Testis (tissue), 2 donors: ENCODE results near the gene CNTRL.

Experiments
- POLR2A ChIP-seq: fragments of 450-650 bp; IDR thresholded peaks from one replicate; pipeline ENCODE4 v1.6.1; 2017; ENCODE audit warnings: antibody characterized with exemption, mild to moderate bottlenecking, moderate library complexity
- TF ChIP-seq, protein P1 (sequence below), 3 experiments: fragments of 450-650 bp in 2 of 3; fragments of 200-600 bp in 1 of 3; sonication (generic) in 1 of 3; IDR thresholded peaks; one replicate each; pipeline ENCODE4 v1.5.1; 2016 to 2019; ENCODE audit warnings: antibody characterized with exemption in 3 of 3, mild to moderate bottlenecking in 2 of 3, moderate library complexity in 1 of 3

DNA sequence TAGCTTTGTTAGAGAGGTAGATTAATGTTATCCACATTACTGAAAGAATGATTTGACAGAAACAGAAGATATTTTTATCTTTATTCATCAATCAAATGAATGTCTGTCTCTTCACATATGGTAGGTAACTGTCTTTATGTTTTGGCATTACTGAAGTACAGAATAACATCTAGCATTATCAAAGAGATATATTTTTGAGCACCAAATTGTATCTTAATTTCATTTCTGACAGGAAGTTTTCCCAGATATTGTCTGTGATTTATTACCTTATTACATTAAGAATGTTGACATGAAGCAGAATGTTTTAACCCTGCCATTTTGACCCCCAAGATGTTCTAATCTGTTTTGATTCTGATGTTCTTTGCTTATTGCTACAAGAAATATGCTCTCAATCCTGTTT lies 20.3 kb downstream of the CNTRL start:
- TF ChIP-seq, protein P1, sequence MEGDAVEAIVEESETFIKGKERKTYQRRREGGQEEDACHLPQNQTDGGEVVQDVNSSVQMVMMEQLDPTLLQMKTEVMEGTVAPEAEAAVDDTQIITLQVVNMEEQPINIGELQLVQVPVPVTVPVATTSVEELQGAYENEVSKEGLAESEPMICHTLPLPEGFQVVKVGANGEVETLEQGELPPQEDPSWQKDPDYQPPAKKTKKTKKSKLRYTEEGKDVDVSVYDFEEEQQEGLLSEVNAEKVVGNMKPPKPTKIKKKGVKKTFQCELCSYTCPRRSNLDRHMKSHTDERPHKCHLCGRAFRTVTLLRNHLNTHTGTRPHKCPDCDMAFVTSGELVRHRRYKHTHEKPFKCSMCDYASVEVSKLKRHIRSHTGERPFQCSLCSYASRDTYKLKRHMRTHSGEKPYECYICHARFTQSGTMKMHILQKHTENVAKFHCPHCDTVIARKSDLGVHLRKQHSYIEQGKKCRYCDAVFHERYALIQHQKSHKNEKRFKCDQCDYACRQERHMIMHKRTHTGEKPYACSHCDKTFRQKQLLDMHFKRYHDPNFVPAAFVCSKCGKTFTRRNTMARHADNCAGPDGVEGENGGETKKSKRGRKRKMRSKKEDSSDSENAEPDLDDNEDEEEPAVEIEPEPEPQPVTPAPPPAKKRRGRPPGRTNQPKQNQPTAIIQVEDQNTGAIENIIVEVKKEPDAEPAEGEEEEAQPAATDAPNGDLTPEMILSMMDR (IDR thresholded peaks at IDR 0.05): no peak
- no peak for TF ChIP-seq POLR2A
